Fibroblast of lung (primary cell): ENCODE data around the gene CHST15. TPM values are rescaled to one million over a fixed set of nuclear protein-coding genes. Genes with fewer than 3 reads are reported as not detected.

Experiments
- DNase-seq, 2 donors: peaks; one replicate each; pipeline versions ENCODE4 v3.0.0 to v3.0.0-alpha.2; 2010; ENCODE audit warnings: low read depth in 2 of 2
- H2AFZ ChIP-seq: 2 replicates; pipeline ENCODE4 v1.5.1; 2012; ENCODE audit warnings: low read length, control low read depth, inconsistent platforms
- H3K27ac ChIP-seq: 2 replicates; pipeline ENCODE4 v1.5.1; 2011; ENCODE audit warnings: low read length, control low read depth; ENCODE audit not compliant: insufficient read depth
- H3K27me3 ChIP-seq: 2 replicates; pipeline ENCODE4 v1.5.1; 2011; ENCODE audit warnings: mild to moderate bottlenecking, low read length; ENCODE audit not compliant: control insufficient read depth, insufficient read depth
- H3K36me3 ChIP-seq: 2 replicates; pipeline ENCODE4 v1.5.1; 2011; ENCODE audit warnings: low read length; ENCODE audit not compliant: control insufficient read depth, insufficient read depth
- H3K4me1 ChIP-seq: 2 replicates; pipeline ENCODE4 v1.5.1; 2011; ENCODE audit warnings: low read length; ENCODE audit not compliant: control insufficient read depth, insufficient read depth; ENCODE audit errors: extremely low read depth
- H3K4me2 ChIP-seq: 2 replicates; pipeline ENCODE4 v1.5.1; 2011; ENCODE audit warnings: low read length, control low read depth; ENCODE audit not compliant: insufficient read depth; ENCODE audit errors: extremely low read depth
- H3K4me3 ChIP-seq, 4 experiments: fragments of 200-600 bp in 1 of 4; sonication (generic) in 1 of 4; replicated peaks in 1 of 4; 2 replicates each; pipeline ENCODE4 v1.5.1; 2011 to 2016; ENCODE audit warnings: low read length in 4 of 4, low read depth in 3 of 4, mild to moderate bottlenecking in 3 of 4, control low read depth in 2 of 4, inconsistent platforms in 1 of 4, mixed read lengths in 1 of 4; ENCODE audit not compliant: insufficient read depth in 1 of 4; ENCODE audit errors: control extremely low read depth in 1 of 4
- H3K79me2 ChIP-seq: 2 replicates; pipeline ENCODE4 v1.5.1; 2012; ENCODE audit warnings: mild to moderate bottlenecking, low read length, inconsistent platforms; ENCODE audit not compliant: control insufficient read depth, insufficient read depth
- H3K9ac ChIP-seq: 2 replicates; pipeline ENCODE4 v1.5.1; 2011; ENCODE audit warnings: mild to moderate bottlenecking, low read length, control low read depth; ENCODE audit not compliant: insufficient read depth
- H3K9me3 ChIP-seq: 2 replicates; pipeline ENCODE4 v1.5.1; 2012; ENCODE audit warnings: low read depth, low read length; ENCODE audit not compliant: control insufficient read depth, insufficient read depth
- H4K20me1 ChIP-seq: 2 replicates; pipeline ENCODE4 v1.5.1; 2011; ENCODE audit warnings: low read length; ENCODE audit not compliant: control insufficient read depth, insufficient read depth; ENCODE audit errors: extremely low read depth
- EZH2 ChIP-seq: IDR thresholded peaks from 2 replicates; pipeline ENCODE4 v1.5.1; 2012; ENCODE audit warnings: low read length, control low read depth, mild to moderate bottlenecking; ENCODE audit errors: missing control alignments
- polyA plus RNA-seq, 2 donors: library from polyadenylated mRNA; depleted of rRNA in 1 of 2; stranded (reverse) in 1 of 2; unstranded in 1 of 2; fragments of >200 nt; gene quantifications; 2 replicates each; pipeline ENCODE4 v1.2.1, GENCODE V29; 2011 to 2012; ENCODE audit warnings: missing spikeins in 1 of 2
- total RNA-seq: library from RNA; depleted of rRNA; stranded (reverse); fragments of >200 nt; gene quantifications from 2 replicates; pipeline ENCODE4 v1.2.1, GENCODE V29; 2014
- TF ChIP-seq, protein P1 (sequence below), 2 donors: IDR thresholded peaks in 1 of 2; conservative IDR thresholded peaks in 1 of 2; 1 replicate in 1 of 2; 2 replicates in 1 of 2; pipeline ENCODE4 v1.5.1; 2011 to 2012; ENCODE audit warnings: low read length in 2 of 2, control low read depth in 1 of 2, inconsistent platforms in 1 of 2, low read depth in 1 of 2, mild to moderate bottlenecking in 1 of 2

The CHST15 gene
- total and polyA plus RNA-seq, 2 donors (not counting 1 experiment from before 2014, with no cell fraction given) = 5.0 to 7.9 TPM

DNA sequence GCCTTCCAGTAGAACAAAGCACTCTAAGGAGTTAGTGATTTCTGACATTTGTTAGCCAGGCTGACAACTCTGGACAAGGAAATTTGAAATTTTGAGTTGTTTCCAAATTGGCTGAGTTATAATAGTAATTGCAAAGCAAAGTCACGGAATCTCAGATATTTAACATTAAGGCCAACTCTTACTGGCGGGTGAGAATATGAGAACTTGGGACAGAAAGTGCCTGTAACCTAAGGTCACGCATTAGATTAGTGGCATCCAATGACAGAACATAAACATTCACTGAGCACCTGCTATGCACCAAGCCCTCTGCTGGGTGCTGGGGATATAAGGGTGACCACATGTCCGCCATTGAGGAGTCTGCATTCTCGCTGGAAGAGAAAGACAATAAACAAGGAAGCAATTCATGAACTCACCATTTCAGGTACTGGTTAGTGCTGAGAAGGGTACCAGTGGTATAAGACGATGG lies 45.5 kb upstream of the CHST15 start:
- Histone ChIP-seq H3K36me3 (no peaks in the 10 kb centered on the region), H3K4me3 (no peak overlapping the region), H3K9ac (no peak overlapping the region), H4K20me1 (no peaks in the 10 kb centered on the region), H3K79me2 (no peaks in the 10 kb centered on the region), H2AFZ (no peak overlapping the region), H3K4me2 (no peak overlapping the region), H3K27ac (no peak overlapping the region), H3K9me3 (no peaks in the 10 kb centered on the region), H3K27me3 (no peaks in the 10 kb centered on the region), H3K4me1 (no peaks in the 10 kb centered on the region)
- TF ChIP-seq EZH2 = no peak
- TF ChIP-seq, protein P1, sequence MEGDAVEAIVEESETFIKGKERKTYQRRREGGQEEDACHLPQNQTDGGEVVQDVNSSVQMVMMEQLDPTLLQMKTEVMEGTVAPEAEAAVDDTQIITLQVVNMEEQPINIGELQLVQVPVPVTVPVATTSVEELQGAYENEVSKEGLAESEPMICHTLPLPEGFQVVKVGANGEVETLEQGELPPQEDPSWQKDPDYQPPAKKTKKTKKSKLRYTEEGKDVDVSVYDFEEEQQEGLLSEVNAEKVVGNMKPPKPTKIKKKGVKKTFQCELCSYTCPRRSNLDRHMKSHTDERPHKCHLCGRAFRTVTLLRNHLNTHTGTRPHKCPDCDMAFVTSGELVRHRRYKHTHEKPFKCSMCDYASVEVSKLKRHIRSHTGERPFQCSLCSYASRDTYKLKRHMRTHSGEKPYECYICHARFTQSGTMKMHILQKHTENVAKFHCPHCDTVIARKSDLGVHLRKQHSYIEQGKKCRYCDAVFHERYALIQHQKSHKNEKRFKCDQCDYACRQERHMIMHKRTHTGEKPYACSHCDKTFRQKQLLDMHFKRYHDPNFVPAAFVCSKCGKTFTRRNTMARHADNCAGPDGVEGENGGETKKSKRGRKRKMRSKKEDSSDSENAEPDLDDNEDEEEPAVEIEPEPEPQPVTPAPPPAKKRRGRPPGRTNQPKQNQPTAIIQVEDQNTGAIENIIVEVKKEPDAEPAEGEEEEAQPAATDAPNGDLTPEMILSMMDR (conservative IDR thresholded peaks at IDR 0.05 in 1 of 2, IDR thresholded peaks at IDR 0.05 in 1 of 2; ENCODE audit: low read depth in 1 of 2, low read length in 2 of 2) = no peak
- DNase-seq = no peak

DNA sequence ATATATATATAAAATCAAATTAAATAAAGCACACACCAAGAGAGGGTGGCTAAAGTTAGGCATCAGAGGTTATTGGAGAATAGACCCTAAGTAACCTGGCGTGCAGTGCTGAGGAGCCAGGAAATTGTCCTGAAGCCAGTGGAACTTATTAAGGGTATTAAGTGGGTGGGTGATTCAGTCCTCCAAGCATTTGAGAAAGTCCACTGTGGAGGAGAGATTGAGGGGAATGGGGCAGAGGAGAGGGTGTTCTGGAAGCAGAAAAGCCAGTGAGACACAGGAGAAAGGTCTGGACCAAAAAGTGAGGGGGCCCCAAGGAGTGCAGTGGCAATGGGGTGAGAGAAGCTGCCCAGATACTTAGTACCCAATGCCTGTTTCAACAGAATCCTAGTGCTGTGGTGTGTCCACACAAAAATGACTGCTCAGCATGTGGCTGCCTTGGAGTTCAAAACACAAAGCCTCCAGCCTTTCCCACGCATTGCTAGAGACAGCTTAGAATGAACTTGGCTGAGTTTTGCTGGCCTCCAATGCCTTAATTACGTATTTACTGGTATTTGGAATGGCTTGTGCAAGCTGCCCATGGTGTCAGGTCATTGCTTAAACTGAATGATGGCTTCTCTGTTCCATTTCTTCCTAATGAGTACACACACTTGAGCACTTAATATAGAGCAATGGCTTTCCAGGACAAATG lies 44.9 kb upstream of the CHST15 start:
- peak; percentile 86 to 91 for DNase-seq

DNA sequence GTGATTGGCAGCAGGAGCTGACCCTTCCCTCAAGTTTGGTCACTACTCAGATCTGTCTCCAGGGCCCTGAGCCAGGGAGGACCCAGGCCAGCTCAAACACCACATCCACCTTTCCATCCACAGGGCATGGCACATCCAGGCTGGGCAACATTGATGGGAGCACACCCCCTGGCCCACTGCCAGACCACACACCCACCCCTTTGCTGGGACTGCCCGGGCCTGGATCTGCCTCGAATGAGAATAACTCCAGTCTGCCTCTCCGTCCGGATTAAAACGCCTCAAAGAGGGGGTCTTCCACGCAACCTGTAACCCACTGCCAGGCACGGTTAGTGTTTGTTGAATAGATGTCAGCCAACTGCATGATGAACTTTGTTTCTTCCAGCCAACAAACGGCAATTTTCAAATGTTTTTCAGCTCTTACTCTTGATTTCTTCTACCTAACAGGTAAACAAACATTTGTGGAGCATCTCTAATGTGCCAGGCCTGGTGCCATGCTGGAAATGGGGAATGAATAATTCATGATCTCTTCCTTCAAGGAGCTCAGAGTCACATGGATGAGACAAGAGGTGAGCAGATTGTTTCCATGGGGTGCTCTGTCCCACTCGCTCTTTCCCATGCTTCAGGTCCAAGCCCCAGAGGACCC lies 41.0 kb upstream of the CHST15 start:
- H3K4me2 ChIP-seq = no peak overlapping the region
- no peaks in the 10 kb centered on the region for H4K20me1 ChIP-seq
- H3K9ac ChIP-seq = no peak overlapping the region
- no peak overlapping the region for H2AFZ ChIP-seq
- H3K4me3 ChIP-seq = no peak overlapping the region
- no peaks in the 10 kb centered on the region for H3K27me3 ChIP-seq
- TF ChIP-seq EZH2 = no peak
- TF ChIP-seq, protein P1 (conservative IDR thresholded peaks at IDR 0.05 in 1 of 2, IDR thresholded peaks at IDR 0.05 in 1 of 2; ENCODE audit: low read depth in 1 of 2, low read length in 2 of 2) = no peak
- no peaks in the 10 kb centered on the region for H3K79me2 ChIP-seq
- H3K36me3 ChIP-seq = no peaks in the 10 kb centered on the region
- no peak for DNase-seq
- no peaks in the 10 kb centered on the region for H3K9me3 ChIP-seq
- H3K4me1 ChIP-seq = no peaks in the 10 kb centered on the region
- no peak overlapping the region for H3K27ac ChIP-seq

More for the DNA sequence above, 44.9 kb upstream of the CHST15 start:
- Histone ChIP-seq H3K9me3 (no peaks in the 10 kb centered on the region), H3K9ac (no peak overlapping the region), H3K79me2 (no peaks in the 10 kb centered on the region), H3K27me3 (no peaks in the 10 kb centered on the region), H3K27ac (no peak overlapping the region), H3K4me3 (no peak overlapping the region), H3K4me2 (no peak overlapping the region), H3K36me3 (no peaks in the 10 kb centered on the region), H3K4me1 (no peaks in the 10 kb centered on the region), H2AFZ (no peak overlapping the region), H4K20me1 (no peaks in the 10 kb centered on the region)
- TF ChIP-seq, protein P1 (conservative IDR thresholded peaks at IDR 0.05 in 1 of 2, IDR thresholded peaks at IDR 0.05 in 1 of 2; ENCODE audit: low read depth in 1 of 2, low read length in 2 of 2) = no peak
- TF ChIP-seq EZH2 = no peak
